ENCODE measurements around the gene MACROD1.

MACROD1 gene

GRCh38 chr11:64078905-64079304, 87.0 kb downstream of the MACROD1 start:
- DNase-seq (ENCODE audit: extremely low read depth in 1 of 2, low read depth in 1 of 2), result no peak

- no peak for DNase-seq (ENCODE audit: extremely low read depth in 1 of 2, low read depth in 1 of 2)
Observed at GRCh38 chr11:64078284-64078683, 87.6 kb downstream of the MACROD1 start.

- no peak for DNase-seq (ENCODE audit: extremely low read depth in 1 of 2, low read depth in 1 of 2)
Observed at GRCh38 chr11:64077607-64078006, 88.3 kb downstream of the MACROD1 start.

- no peak for DNase-seq (ENCODE audit: extremely low read depth in 1 of 2, low read depth in 1 of 2)
Observed at GRCh38 chr11:64076758-64077157, 89.2 kb downstream of the MACROD1 start.

- no peak for DNase-seq (ENCODE audit: extremely low read depth in 1 of 2, low read depth in 1 of 2)
Observed at GRCh38 chr11:64074239-64074638, 91.7 kb downstream of the MACROD1 start.

- no peak for DNase-seq (ENCODE audit: extremely low read depth in 1 of 2, low read depth in 1 of 2)
Observed at GRCh38 chr11:64073542-64073941, 92.4 kb downstream of the MACROD1 start.

GRCh38 chr11:64072871-64073270, 93.0 kb downstream of the MACROD1 start:
- no peak for DNase-seq (ENCODE audit: extremely low read depth in 1 of 2, low read depth in 1 of 2)

GRCh38 chr11:64072403-64072802, 93.5 kb downstream of the MACROD1 start:
- DNase-seq (ENCODE audit: extremely low read depth in 1 of 2, low read depth in 1 of 2), result no peak

- DNase-seq (ENCODE audit: extremely low read depth in 1 of 2, low read depth in 1 of 2), result no peak
Observed at GRCh38 chr11:64071849-64072248, 94.1 kb downstream of the MACROD1 start.

GRCh38 chr11:64070314-64070681, 95.6 kb downstream of the MACROD1 start:
- no peak for DNase-seq (ENCODE audit: extremely low read depth in 1 of 2, low read depth in 1 of 2)

GRCh38 chr11:64069401-64070313, 96.3 kb downstream of the MACROD1 start:
- no peak for DNase-seq (ENCODE audit: extremely low read depth in 1 of 2, low read depth in 1 of 2)

- DNase-seq (ENCODE audit: extremely low read depth in 1 of 2, low read depth in 1 of 2), result no peak
Observed at GRCh38 chr11:64068705-64069400, 97.1 kb downstream of the MACROD1 start.

- peak in 1 of 2 donors; percentile 8 for DNase-seq (ENCODE audit: extremely low read depth in 1 of 2, low read depth in 1 of 2)
Observed at GRCh38 chr11:64067230-64067993, 98.5 kb downstream of the MACROD1 start.

GRCh38 chr11:64065712-64066111, 100.2 kb downstream of the MACROD1 start:
- no peak for DNase-seq (ENCODE audit: extremely low read depth in 1 of 2, low read depth in 1 of 2)

GRCh38 chr11:64065141-64065465, 100.8 kb downstream of the MACROD1 start:
- no peak for DNase-seq (ENCODE audit: extremely low read depth in 1 of 2, low read depth in 1 of 2)

GRCh38 chr11:64064374-64065140, 101.4 kb downstream of the MACROD1 start:
- no peak for DNase-seq (ENCODE audit: extremely low read depth in 1 of 2, low read depth in 1 of 2)

GRCh38 chr11:64063777-64064176, 102.1 kb downstream of the MACROD1 start:
- DNase-seq (ENCODE audit: extremely low read depth in 1 of 2, low read depth in 1 of 2), result no peak

GRCh38 chr11:64062185-64063039, 103.5 kb downstream of the MACROD1 start:
- no peak for DNase-seq (ENCODE audit: extremely low read depth in 1 of 2, low read depth in 1 of 2)

- DNase-seq (ENCODE audit: extremely low read depth in 1 of 2, low read depth in 1 of 2), result peak; percentile 28 to 30
Observed at GRCh38 chr11:64060861-64061444, 105.0 kb downstream of the MACROD1 start.

Data from stimulated activated CD8-positive, alpha-beta memory T cell treated with anti-CD3 and anti-CD28 coated beads, Interleukin-7, amount 100 ng/mL, for 48 hours (primary cell).